Measurements from ENCODE around the gene ROPN1L. TPM values are rescaled to one million over a fixed set of nuclear protein-coding genes. Genes with fewer than 3 reads are reported as not detected.

Gene ROPN1L
- total RNA-seq, 4 donors from 2014 or later: 0.56 to 2.2 (median 1.4) TPM; not detected in 1

GRCh38 chr5:10485897-10486296 lies 44.2 kb downstream of the ROPN1L start:
- ATAC-seq (ENCODE audit: low FRiP score): peak; percentile 38
- no peak for TF ChIP-seq CTCF (IDR thresholded peaks at IDR 0.05)
- DNase-seq (ENCODE audit: low spot score): no peak

- ATAC-seq (ENCODE audit: low FRiP score) (no peak), DNase-seq (ENCODE audit: low spot score) (no peak)
- TF ChIP-seq CTCF (IDR thresholded peaks at IDR 0.05): no peak
Observed at GRCh38 chr5:10486511-10487344, 45.0 kb downstream of the ROPN1L start.

GRCh38 chr5:10488144-10488543 lies 46.5 kb downstream of the ROPN1L start:
- no peak for DNase-seq (ENCODE audit: low spot score)
- no peak for ATAC-seq (ENCODE audit: low FRiP score)
- no peak for TF ChIP-seq CTCF (IDR thresholded peaks at IDR 0.05)

- no peak for DNase-seq (ENCODE audit: low spot score)
- TF ChIP-seq CTCF (IDR thresholded peaks at IDR 0.05): no peak
- no peak for ATAC-seq (ENCODE audit: low FRiP score)
Observed at GRCh38 chr5:10489810-10490426, 48.2 kb downstream of the ROPN1L start.

- ATAC-seq (ENCODE audit: low FRiP score) (no peak), DNase-seq (ENCODE audit: low spot score) (no peak)
- TF ChIP-seq CTCF (IDR thresholded peaks at IDR 0.05): no peak
Observed at GRCh38 chr5:10490927-10491672, 49.4 kb downstream of the ROPN1L start.

GRCh38 chr5:10491673-10492026 lies 50.0 kb downstream of the ROPN1L start:
- TF ChIP-seq CTCF (IDR thresholded peaks at IDR 0.05): no peak
- DNase-seq (ENCODE audit: low spot score) (no peak), ATAC-seq (ENCODE audit: low FRiP score) (no peak)
